Type B pancreatic cell (in vitro differentiated cells): ENCODE measurements around the gene SCARB1. TPM values are rescaled to one million over a fixed set of nuclear protein-coding genes. Genes with fewer than 3 reads are reported as not detected.

Source experiments
- DNase-seq: peaks from one replicate; pipeline ENCODE4 v3.0.0; 2021; ENCODE audit warnings: mixed read lengths; ENCODE audit not compliant: unreplicated experiment; ENCODE audit errors: extremely low spot score
- H3K27ac Mint-ChIP-seq: 2 replicates; pipeline ENCODE4 v1.8.0; 2021; ENCODE audit warnings: mild to moderate bottlenecking, mixed read lengths
- H3K27me3 Mint-ChIP-seq: 2 replicates; pipeline ENCODE4 v1.8.0; 2021; ENCODE audit warnings: mixed read lengths
- H3K36me3 Mint-ChIP-seq: 2 replicates; pipeline ENCODE4 v1.8.0; 2021; ENCODE audit warnings: mixed read lengths
- H3K4me1 Mint-ChIP-seq: one replicate; pipeline ENCODE4 v1.8.0; 2021; ENCODE audit warnings: mixed read lengths; ENCODE audit not compliant: unreplicated experiment
- H3K4me3 Mint-ChIP-seq: 2 replicates; pipeline ENCODE4 v1.8.0; 2021; ENCODE audit warnings: mild to moderate bottlenecking, mixed read lengths
- H3K9me3 Mint-ChIP-seq: 2 replicates; pipeline ENCODE4 v1.8.0; 2021; ENCODE audit warnings: mixed read lengths
- CTCF ChIP-seq: fragments of 200-600 bp; sonication (generic); conservative IDR thresholded peaks from 2 replicates; pipeline ENCODE4 v1.5.0; 2021; ENCODE audit warnings: antibody characterized with exemption, mild to moderate bottlenecking
- total RNA-seq: library from RNA; stranded (reverse); gene quantifications from 2 replicates; pipeline ENCODE4 v1.2.1, GENCODE V29; 2021; ENCODE audit warnings: low replicate concordance

SCARB1 gene
- total RNA-seq, 1 donor from 2014 or later, result 23.4 TPM

- no peak for TF ChIP-seq CTCF
- H3K27me3 Mint-ChIP-seq, result no peaks in the 10 kb centered on the region
These were observed 82.6 kb downstream of the SCARB1 start for GRCh38 chr12:124780752-124781685.

GRCh38 chr12:124780336-124780735 is 83.3 kb downstream of the SCARB1 start:
- H3K27ac Mint-ChIP-seq, result no peak overlapping the region
- no peaks in the 10 kb centered on the region for H3K9me3 Mint-ChIP-seq
- no peak overlapping the region for H3K4me3 Mint-ChIP-seq
- no peak for TF ChIP-seq CTCF
- peaks cover 7% of the 10 kb centered on the region for H3K4me1 Mint-ChIP-seq
- peaks cover 3% of the 10 kb centered on the region for H3K36me3 Mint-ChIP-seq
- no peak for DNase-seq
- no peaks in the 10 kb centered on the region for H3K27me3 Mint-ChIP-seq

More at GRCh38 chr12:124780752-124781685, 82.6 kb downstream of the SCARB1 start:
- no peak for DNase-seq
- H3K36me3 Mint-ChIP-seq, result peaks cover 3% of the 10 kb centered on the region
- H3K4me1 Mint-ChIP-seq, result peaks cover 7% of the 10 kb centered on the region
- H3K27ac Mint-ChIP-seq, result no peak overlapping the region
- no peak overlapping the region for H3K4me3 Mint-ChIP-seq
- H3K9me3 Mint-ChIP-seq, result no peaks in the 10 kb centered on the region

- DNase-seq, result no peak
- no peak overlapping the region for H3K4me3 Mint-ChIP-seq
- no peak overlapping the region for H3K27ac Mint-ChIP-seq
- no peaks in the 10 kb centered on the region for H3K9me3 Mint-ChIP-seq
- peaks cover 3% of the 10 kb centered on the region for H3K36me3 Mint-ChIP-seq
- H3K4me1 Mint-ChIP-seq, result peaks cover 7% of the 10 kb centered on the region
- no peak for TF ChIP-seq CTCF
- H3K27me3 Mint-ChIP-seq, result peaks cover 3% of the 10 kb centered on the region
These were observed 84.2 kb downstream of the SCARB1 start for GRCh38 chr12:124779161-124780141.

GRCh38 chr12:124778411-124778810 is 85.3 kb downstream of the SCARB1 start:
- DNase-seq, result no peak
- Mint-ChIP-seq H3K4me1 (peaks cover 7% of the 10 kb centered on the region), H3K27ac (no peak overlapping the region), H3K9me3 (no peaks in the 10 kb centered on the region), H3K4me3 (no peak overlapping the region), H3K36me3 (peaks cover 3% of the 10 kb centered on the region), H3K27me3 (peaks cover 3% of the 10 kb centered on the region)
- no peak for TF ChIP-seq CTCF
